Measurements from ENCODE around the gene SLC9A9.

SLC9A9 gene

GRCh38 chr3:143232981-143233380, 615.3 kb downstream of the SLC9A9 start:
- no peak for DNase-seq

GRCh38 chr3:143228405-143228804, 619.9 kb downstream of the SLC9A9 start:
- DNase-seq = no peak

DNA sequence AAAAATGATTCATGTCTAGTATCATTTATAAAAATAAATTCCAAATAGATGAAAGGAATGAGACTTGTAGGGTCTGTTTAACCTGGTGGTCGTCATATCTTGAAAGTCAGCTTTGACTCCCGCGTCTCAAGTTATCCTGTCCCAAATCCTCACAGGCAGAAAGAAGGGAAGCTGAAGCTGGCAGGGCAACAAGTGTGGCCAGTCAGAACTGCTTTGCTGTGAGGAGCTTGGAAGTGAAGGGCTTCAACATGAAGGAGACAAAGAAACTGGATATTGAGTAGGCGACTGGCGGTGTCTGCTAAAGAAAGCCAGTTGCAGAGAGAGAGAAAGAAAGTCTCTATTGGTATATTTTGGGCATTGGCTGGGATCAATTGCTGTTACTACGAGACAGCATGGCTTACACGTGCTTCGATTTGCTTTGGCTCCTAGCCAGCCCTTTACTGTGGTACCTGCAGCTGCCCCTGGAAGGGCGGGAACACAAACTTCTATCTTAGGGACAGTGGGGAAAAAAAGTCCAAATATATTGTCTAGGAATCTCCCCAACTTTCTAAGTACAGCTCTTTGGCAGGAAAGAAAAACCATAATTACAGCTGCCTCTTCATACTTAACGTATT, 621.5 kb downstream of the SLC9A9 start:
- DNase-seq = no peak

GRCh38 chr3:143224716-143225115, 623.6 kb downstream of the SLC9A9 start:
- DNase-seq = no peak

- DNase-seq = no peak
Measured at GRCh38 chr3:143222981-143223380, 625.3 kb downstream of the SLC9A9 start.

- no peak for DNase-seq
Measured at GRCh38 chr3:143222505-143222904, 625.8 kb downstream of the SLC9A9 start.

DNA sequence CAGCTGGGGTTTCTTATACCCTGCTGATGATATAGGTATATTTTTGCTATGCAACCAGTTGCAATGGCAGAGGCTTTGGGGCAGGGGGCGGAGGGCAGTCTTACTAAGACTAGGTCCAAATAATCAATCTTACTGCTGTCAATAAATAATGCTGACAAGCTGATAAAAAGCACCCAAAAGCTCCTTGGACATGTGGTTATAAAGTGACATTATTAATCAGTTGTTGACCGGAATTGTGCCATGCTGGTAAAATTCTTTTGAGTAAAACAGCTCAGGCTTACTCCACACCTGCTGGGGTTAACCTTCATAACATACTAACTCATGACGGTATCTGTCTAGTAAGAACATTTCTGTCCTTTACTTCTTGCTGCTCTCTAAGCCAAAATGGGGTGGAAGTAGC, 626.8 kb downstream of the SLC9A9 start:
- DNase-seq = no peak

- no peak for DNase-seq
Measured at GRCh38 chr3:143220741-143221140, 627.5 kb downstream of the SLC9A9 start.

DNA sequence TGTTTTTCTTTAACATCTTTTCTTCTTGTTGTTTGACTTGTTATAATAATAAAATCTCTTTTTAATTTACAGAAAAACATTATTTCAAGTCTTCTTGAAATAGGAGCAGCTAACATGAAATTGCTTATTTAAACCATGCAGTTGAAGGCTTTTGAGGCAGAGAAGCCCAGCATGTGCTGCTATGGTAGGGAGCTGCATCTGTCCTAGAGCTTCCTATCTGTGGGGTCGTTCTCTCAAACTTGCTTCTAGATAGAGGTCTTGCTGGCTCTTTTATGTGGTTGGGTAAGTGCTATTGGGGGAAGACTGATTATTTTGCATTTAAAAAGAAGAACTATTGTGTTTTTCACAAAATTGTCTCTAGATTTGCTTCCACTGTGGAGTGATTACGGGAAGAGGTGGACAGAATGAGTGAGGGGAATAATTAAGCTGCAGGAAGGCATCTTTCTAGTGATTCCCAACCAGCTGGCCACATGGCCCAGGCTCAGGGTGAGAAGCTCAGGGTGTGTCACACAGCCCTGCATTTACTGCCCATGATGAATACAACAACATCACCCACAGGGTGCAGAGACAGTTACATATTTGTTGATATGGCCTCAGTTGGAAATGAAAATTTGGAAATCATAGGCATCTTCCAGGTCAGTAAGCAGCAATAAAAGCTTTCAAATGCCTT, 630.0 kb downstream of the SLC9A9 start:
- no peak for DNase-seq

GRCh38 chr3:143217283-143217682, 631.0 kb downstream of the SLC9A9 start:
- DNase-seq = no peak

DNA sequence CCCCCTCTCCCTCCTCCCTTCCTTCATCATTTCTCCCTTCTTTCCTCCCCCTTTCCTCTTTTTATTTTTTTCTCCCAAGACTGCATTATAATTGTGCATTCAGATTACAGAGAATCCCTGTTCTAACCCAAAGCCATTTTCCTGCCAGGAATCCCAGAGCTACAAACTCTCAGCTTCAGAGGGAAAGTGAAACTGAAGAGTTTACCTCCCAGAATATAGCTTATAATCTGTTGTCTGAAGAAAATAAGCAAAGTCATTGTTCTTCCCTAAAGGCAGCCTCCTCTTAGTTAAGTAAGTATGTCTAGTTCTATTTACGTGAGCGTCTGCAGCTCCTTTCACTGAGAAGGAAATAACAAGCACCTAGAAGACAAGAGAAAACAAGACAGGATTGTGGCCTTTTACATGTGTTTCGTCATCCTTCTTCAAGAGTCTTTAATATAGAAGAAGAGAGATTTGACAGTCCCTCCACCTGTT, 631.5 kb downstream of the SLC9A9 start:
- no peak for DNase-seq

Measured in activated CD4-positive, alpha-beta T cell treated with anti-CD3 and anti-CD28 coated beads for 48 hours (primary cell).